Measurements from ENCODE around the gene PREX1.
"Not testable (repeated sequence)": the region's sequence is repeated elsewhere in the genome, so short reads cannot be mapped to it uniquely, and the experiment has no call there.

The PREX1 gene

DNA sequence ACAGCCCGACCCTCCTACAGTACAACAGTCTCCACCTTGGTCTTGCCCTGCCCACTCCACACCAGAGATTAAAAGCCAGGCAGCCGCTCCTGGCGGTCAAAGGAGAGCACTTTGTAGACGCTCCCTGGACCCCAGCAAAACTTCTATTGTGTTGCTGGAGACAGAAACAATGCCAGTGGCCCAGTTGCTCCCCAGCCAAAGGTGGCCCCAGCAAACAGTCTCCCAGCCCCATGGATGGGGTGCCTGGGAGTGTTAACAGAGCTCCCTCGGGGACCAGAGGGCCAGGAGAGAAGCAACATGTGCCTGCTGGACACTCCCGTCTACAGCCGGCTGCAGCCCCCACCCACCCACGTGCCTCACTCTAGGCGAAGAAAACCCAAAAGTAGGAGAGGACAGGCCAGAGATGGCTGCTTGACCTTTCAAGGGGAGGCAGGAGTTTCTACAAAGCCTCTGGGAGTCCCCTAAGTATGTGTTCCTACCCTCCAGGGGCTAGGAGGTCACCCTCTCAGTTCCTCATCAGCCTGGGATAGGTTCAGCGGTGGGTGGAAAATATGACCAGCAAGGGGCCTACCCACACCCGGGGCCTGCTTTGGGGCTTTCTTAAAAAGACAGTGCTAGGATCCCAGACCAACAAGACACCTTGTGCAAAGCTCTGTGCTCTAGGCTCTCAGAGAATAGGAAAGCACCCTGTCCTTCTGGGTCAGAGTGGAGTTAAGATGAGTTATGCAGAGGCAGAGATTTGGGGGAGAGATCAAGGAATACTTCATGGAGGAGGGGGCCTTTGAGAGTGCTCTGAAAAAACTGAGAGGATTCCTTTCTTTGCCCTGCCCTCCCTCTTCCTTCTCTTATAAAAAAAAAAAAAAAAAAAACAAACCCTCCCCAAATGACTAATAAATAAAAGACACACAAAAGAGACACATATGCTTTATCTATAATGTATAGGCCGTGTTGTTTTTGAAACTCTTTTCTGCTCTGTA, 19.0 kb upstream of the PREX1 start:
- DNase-seq = peak in 1 of 2 experiments; percentile 36

DNA sequence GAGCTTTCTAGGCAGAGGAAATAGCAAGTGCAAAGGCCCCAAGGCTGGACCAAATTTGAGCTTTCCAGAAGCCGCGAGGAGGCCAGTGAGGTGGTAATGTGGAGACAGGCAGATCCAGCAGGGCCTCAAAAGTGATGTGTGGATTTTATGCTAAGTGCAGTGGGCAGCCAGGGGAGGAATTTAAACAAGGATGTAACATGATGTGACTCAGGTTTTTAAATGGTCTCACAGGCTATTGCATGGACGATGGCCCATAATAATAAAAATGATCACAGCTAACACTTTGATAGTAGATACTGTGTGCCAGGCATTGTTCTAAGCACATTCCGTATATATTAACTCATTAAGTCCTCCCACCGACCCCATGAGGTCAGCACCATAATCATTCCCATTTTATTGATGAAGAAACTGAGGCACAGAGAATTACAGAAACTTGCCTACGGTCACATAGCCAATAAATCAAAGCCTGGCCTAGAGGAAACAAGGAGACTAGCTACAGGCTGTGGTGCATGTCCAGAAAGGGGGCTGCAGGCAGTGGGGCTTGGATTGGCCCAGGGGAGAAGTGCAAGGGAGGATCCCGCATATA, 18.0 kb upstream of the PREX1 start:
- no peak for DNase-seq

DNA sequence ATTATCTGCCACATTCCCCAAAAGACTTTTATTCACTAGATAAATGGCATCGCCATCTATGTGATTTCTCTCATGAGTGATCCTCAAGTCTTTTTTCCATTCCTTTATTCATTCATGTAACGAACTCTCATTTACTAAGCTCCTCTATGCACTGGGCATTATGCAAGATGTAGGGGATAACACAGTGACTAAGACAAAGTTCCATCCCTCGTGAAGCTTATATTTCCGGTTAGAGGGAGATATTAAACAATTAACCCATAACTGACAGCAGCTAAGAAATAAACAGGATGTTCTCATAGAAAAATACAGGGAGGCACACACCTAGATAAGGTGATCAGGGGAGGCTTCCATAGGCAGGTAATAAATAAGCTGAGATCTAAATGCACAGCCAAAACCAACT, 17.2 kb upstream of the PREX1 start:
- no peak for DNase-seq

DNA sequence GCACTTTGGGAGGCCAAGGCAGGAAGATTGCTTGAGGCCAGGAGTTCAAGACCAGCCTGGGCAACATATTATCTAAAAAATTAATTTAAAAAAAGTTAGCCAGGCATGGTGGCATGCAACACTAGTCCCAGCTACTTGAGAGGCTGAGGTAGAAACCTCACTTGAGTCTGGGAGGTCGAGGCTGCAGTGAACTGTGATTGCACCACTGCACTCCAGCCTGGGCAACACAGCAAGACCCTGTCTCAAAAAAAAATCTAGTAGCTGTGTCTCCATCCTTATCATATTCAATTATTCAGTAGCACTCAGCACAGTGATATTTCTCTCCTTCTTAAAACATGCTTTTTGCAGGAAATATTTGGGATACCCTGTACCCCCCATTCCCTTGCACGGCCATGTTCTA, 16.1 kb upstream of the PREX1 start:
- DNase-seq = not testable (repeated sequence)

DNA sequence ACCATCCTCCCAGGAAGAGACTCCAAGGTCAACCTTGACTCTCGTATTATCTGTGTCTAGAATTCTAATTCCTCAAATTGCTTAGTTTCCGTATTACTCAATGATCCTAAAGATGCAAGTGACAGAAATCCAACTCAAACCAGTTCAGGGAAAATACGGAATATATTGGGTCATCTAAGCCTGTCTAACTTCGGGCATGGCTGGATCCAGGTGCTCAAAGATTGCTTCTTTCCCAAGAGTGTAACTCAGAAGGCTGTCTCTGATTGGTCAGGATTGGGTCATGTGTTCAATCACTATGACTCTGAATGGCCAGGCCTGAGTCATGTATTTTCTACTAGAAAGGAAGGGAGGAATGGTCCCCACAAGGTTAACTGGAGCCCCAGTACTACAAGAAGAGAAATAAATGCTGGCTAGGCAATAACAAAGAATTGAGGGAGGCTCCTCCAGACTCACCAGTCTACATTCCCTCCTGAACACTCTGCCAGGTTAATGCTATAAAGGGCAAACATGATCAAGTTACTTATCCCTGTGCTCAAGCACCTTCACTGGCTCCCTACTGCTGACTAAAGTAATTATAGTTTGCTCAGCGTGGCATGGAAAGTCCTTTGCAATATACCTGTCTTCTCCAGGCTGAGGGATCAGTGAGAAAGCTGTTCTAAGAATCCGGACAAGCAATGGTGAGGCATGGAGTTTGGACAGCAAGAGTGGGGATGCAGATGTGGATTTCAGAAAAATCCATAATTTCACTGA, 15.4 kb upstream of the PREX1 start:
- DNase-seq = no peak

DNA sequence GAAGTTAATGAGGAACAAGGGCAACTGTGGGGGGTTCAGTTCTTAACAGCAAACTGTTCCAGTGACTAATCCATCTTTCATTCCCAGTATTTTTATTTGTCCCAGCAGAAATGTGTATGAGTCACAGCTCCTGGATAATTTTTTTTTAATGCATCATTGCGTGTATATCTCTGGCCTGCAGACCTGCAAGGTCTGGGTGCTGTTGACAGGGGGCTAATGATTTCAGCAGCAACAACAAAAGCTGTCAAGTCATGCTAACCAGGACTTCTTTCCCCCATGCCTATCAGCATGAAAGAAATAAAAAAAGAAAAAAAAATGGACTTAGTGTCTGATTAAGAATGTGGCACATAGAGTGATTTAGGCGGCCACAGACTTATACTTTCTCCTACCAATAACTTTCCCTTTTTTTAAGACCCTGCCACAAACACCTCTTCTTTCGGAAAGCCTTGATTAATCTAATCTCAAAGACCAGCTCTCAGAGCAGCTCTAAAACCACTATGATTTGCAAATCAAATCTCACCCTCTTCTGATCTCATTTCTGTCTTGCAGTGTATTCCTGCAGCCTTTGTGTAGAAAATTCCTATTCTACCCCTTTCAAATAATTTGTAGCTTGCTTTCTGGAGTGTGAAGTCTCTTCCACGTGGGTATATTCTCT, 14.2 kb upstream of the PREX1 start:
- DNase-seq = peak; percentile 34 to 78

DNA sequence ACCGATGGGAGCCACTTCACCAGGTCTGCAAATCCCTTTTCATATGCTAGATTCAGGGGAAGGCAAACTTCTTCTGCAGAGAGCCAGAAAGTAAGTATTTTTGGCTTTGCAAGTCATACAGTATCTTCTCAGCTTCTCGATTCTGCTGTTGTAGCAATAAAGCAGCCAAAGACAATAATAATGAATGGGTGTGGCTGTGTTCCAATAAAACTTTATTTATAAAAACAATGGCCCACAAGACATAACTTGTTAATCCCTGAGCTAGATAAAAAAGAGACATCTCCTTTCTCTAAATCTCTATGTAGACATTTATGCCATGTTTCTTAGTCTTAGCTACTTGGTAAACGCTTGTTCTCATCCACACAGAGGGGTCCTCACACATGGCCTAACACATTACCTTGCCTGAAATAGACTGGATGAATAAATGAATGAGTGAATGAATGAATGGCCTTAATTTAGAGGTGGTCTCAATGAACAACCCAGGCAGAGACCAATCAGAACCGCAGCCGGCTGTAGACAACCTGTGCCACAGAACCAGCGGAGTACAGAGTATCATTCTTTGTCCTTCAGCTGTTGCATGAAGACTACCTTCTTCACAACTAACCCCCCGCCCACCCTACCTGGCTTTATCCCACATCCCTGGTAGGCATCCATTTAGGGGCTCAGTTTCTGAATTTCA, 13.5 kb upstream of the PREX1 start:
- DNase-seq = no peak

DNA sequence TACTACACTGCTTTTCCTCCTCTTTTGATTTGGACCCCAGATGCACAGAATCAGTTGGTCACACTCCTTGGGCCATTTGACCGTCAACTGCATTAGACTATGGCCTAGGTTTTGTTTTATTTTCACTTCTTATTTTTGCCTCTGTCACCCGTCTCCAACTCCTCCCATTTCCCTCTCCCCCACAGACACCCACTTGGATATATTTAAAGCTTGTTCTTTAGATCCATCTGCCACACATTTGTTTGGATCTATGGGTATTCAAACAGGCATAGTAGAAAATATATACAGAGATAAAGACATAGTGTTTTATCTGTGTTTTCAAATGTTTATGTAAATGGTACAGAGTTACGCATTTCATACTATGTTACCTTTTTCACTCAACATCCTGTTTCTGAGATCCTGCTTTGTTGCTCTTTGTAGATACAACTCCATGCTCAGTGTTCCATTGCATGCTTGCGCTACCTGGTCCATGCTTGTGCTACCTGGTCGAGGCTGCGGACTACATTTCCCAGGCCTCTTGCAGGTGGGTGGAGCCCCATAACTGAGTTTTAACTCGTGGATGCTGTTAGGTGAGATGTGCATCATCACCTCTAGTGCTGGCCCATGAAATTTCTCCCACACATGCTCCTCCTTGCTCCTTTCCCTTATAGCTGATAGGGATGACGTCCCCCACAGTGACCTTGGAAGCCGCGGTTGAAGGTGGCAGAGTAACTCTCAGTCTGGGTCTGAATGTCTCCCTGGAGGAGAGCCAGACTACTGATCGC, 11.5 kb upstream of the PREX1 start:
- DNase-seq = no peak

DNA sequence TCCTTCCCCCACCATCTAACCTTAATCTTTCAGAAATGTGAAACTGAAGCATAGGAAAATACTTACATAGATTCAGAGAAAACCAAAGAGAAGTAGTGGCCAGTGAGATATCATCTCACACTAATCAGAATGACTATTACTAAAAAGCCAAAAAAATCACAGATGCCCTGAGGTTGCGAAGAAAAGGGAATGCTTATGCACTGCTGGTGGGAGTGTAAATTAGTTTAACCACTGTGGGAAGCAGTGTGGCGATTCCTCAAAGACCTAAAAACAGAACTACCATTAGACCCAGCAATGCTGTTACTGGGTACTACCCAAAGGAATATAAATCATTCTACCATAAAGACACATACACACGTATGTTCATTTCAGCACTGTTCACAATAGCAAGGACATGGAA, 9.2 kb upstream of the PREX1 start:
- no peak for DNase-seq

DNA sequence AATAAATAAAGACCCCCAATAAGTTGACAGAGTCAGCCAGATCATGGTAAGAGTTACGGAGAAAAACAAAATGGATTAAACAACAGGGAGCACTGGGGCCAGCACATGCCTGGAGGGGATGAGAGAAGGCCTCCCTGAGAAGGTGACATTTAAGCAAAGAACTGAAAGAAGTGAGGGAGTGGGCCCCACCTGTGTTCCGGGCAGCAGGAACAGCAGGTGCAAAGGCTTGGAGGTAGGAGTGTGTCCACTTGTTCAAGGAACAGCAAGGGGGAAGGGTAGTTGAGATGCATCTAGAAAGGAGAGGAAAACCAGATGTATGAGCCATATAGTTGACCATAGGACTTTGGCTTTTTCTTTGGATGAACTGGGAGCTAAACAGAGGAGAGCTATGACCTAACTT, 7.6 kb upstream of the PREX1 start:
- DNase-seq = no peak

DNA sequence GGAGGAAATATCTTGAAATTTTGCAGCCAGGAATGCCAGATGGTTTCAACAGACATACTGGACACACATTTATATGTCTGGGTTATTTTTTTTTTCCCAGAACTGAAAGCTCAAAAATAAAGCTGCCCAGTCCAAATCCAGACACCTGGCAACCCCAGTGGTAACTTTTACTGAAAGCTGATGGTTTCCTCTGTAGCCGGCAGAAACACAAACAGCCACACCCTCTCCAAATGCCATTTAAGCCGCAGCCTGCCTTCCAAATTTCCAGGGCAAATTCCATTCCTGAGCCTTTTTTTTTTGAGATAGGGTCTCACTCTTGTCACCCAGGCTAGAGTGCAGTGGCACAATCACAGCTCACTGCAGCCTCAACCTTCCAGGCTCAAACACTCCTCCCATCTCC, 6.5 kb upstream of the PREX1 start:
- DNase-seq = no peak

DNA sequence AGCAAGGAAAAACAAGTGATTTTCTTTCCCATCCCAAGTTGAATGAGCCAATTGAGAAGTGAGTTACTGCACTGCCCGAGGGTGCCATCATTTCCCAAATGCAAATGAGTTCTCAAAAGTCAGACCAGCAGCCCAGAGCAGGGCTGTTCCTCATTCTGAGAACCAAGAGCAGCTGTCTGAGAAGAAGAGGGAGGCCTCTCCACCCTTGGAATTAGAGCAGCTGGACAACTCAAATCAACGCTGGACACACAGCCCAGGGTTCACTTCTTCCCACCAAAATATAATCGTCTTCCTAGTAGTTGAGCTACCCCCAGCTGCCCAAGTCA, 4.6 kb upstream of the PREX1 start:
- no peak for DNase-seq

DNA sequence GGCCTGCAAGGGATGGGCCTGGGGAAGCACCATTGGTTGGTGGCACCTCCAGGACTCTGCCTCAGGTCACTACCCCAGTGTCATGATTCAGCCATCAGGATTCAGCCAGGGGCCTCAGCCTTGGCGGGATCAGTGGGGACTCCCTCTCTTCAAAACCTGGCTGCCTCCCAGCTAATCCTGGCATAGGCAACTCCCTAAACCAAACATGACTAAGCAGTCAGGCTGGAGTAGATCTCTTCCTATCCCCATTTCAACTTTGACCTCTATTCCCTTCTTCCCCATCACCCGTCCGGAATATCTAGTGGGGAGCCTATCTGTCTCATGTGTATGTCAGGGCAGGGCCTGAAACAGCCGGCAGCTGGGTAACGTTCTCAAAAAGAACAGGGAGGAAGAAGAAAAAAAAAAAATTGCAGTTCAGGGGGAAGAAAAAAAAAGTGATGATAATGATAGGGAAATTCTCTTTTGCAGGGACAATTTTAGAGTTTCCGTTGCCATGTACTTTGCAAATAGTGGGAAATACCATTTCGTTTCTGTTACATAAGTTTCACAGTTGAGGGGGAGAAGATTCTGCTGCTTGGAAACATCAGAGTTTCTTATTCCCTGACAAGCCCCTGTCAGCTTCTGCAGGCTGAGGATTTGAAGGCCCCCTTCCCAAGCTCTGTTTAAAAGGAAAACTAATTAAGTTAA, 4.1 kb upstream of the PREX1 start:
- no peak for DNase-seq

DNA sequence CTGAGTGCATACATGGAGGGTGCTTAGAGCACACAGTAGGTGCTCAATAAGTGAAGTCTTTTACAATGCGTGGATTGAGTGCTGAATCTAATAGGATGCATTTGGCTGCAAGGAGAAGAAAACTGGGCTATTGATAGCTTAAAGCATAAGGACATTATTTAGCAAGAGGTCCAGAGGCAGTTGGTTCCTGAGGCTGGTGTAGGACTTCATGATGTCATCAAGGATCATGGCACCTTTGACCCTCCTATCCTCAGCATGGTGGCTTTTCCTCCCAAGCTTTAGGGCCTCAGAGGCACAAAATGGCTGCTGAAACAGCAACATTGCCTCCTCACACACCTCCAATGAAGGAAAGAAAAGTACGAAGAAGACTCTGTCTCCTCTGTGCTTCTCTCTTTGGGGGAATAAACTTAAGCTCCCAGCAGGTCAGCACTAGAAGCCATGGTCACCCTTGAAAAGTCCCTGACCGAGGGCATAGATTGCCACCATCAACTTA, 3.1 kb upstream of the PREX1 start:
- DNase-seq = no peak

DNA sequence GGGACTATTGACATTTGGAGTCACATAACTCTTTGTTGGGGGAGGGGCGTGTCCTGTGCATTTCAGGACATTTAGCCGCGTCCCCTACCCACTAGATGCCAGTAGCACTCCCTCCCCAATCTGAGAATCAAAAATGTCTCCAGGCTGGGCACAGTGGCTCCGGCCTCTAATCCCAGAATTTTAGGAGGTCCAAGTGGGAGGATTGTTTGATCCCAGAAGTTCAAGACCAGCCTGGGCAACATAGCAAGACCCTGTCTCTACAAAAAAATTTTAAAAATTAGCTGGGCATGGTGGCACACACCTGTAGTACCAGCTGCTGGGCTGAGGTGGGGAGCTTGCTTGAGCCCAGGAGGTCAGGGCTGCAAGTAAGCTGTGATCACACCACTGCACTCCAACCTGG, 2.1 kb upstream of the PREX1 start:
- DNase-seq = no peak

DNA sequence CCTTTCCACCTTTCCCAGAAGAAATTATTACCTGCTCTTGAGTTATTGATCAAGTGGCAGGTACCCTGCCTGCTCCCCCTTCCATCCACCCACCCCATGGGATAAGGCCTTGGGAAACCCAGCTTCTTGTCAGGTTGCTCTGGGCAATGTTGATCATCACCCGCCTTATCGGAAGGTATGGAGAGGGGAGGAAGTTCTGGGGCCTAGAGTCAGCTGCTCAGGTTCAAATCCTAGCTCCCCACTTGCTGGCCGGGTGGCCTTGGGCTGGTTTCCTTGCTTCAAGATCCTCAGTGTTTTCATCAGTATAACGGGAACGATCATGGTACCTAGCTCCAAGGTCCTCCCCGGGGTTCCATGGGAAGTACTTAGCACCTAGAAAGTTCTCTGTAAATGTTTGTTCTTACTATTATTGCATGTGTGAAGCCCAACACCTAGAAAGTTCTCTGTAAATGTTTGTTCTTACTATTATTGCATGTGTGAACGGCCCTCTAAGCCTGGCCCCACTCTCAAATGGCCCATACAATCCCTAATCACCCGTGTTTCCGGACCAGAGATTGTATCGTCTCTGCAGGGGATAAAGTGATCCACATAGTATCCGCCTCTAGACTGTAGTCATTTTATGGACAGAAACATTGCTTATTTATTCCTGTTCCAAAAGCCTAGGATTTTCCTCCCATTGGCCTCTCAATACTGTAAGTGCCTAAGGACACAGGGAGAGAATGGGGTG, 1.1 kb upstream of the PREX1 start:
- no peak for DNase-seq

DNA sequence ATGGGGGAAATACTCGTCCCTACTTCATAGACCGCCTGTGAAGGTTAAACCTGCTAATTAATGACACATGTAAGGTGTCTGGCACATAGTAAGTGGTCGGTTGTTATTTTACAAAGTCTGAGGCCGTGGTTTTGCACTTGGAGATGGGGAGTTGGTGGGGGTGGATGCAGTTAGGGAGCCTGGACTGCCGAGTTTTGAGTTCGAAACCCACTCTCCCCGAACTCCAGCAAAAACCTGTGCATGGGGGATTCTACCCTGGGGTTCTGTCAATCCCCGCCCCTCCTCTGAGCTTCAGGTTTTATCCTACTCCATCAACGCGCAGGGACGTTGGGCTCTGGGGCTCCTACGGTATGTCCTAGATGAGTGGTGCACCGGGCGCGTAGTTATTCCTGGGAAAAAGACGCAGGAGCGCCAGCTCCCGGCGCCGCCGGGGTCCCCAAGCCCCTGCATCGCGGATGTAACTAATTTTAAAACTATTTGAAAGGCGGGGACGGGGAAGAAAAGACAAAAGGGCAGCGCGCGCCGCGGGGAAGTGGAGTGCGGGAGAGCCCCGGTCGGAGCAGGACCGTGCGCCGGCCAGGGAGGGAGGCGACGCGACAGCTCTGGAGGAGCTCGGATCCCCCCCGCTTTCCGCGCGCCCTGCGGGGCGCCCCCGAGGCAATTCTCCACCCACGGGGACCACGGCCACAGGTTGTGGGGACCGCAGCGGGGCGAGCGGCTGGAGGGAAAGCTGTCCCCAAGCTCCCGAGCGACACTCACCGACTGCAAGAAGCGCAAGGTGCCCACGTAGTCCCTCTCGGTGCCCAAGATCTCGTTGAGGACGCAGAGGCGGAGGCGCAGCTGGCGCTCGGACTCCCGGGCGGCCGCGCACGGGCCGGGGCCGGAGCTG, 672 bp downstream of the PREX1 start:
- no peak for DNase-seq

DNA sequence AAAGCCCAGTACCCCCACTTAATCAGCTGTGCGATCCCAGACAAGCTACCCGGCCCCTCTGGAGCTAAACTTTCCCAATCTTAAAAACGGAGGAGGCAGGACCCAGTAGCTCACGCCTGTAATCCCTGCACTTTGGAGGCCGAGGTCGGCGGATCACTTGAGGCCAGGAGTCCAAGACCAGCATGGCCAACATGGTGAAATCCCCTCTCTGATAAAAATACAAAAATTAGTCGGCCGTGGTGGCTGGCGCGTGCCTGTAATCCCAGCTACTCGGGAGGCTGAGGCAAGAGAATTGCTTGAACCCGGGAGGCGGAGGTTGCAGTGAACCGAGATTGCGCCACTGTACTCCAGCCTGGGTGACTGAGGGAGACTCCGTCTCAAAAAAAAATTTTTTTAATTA, 1.3 kb downstream of the PREX1 start:
- DNase-seq = not testable (repeated sequence)

DNA sequence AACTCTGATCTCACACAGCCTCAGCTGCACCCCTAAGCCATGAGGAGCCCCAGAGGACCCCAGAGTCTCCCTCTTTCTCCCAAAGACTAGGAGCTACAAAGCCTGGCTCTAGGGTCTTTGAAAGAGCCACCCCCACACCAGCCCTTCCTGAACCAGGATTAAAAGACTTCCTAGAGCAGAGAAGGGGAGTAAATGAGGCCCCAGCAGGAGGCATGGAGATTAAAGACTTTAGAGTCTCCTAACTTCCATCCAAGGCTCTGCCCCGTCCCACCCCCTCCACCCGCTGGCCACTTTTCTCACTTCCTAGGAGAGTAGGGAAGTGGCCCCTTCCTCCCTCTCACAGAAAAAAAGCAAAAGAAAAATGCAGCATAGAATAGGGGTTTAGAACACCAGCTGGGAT, 1.7 kb downstream of the PREX1 start:
- no peak for DNase-seq

DNA sequence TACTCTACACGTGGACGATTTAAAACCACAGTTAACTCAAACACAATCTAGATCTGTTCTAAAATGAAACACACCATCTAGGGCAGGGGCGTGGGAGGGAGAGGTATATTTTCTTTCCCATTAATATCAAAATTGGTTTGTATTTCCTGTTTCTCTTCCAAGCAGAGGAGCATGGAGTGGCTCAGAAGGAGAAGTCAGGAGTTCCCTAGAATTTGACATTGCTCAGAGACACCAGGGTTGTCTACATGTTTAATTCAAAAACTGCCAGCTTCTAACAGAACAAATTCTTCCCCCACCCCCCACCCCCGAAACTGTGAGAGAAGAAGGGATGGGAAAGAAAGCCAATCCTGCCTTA, 2.3 kb downstream of the PREX1 start:
- no peak for DNase-seq

All from SW 1271 (cell line).